GM18499 (cell line): ENCODE data around the gene SNX9.
"Not testable (repeated sequence)": the region's sequence is repeated elsewhere in the genome, so short reads cannot be mapped to it uniquely, and the experiment has no call there.

Source experiments
- ATAC-seq: cut with Tn5 transposase; IDR thresholded peaks from one replicate; pipeline ENCODE4 v1.9.1; 2021; ENCODE audit warnings: moderate number of reproducible peaks; ENCODE audit not compliant: insufficient read depth, unreplicated experiment

Gene SNX9

DNA sequence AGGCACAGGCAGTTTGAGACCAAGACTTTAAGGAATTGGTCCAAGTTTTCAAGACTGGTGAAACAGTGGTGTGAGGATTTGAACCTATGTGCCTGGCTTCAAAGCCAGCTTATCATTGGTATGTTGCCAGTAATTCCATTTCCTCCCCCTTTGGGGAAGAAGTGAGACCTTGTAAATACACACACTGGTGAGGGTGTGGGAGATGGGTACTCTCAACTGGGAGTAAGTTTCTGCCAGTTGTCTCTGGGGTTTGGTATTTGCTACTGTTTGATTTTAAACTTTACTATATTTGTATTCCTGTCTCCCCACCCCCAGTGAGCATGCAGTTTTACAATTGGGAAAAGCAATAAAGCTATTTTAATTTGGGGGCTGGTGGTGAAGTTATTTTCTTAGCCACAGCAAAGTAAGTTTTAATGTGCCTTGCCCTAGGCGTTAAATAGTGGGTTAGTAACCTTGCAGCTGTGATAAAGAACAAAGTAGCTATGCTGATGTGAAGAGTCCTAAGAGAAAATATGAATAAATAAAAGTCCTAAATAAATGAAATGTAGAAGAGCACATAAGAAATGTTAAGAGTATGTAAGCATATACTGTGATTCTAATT is 31.0 kb downstream of the SNX9 start:
- no peak for ATAC-seq

- no peak for ATAC-seq
Measured at GRCh38 chr6:157855325-157855724, 32.3 kb downstream of the SNX9 start.

- not testable (repeated sequence) for ATAC-seq
Measured at GRCh38 chr6:157855804-157856203, 32.8 kb downstream of the SNX9 start.

DNA sequence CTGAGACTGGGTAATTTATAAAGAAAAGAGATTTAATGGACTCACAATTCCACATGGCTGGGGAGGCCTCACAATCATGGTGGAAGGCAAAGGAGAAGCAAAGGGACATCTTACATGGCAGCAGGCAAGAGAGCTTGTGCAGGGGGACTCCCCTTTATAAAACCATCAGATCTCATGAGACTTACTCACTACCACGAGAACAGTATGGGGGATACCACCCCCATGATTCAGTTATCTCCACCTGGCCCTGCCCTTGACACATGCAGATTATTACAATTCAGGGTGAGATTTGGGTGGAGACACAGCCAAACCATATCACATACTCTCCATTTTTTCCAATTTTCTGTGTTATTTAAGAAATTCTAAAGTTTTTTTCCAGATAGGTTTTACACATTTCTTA is 35.6 kb downstream of the SNX9 start:
- not testable (repeated sequence) for ATAC-seq

- ATAC-seq = no peak
Measured at GRCh38 chr6:157859775-157860504, 36.9 kb downstream of the SNX9 start.

DNA sequence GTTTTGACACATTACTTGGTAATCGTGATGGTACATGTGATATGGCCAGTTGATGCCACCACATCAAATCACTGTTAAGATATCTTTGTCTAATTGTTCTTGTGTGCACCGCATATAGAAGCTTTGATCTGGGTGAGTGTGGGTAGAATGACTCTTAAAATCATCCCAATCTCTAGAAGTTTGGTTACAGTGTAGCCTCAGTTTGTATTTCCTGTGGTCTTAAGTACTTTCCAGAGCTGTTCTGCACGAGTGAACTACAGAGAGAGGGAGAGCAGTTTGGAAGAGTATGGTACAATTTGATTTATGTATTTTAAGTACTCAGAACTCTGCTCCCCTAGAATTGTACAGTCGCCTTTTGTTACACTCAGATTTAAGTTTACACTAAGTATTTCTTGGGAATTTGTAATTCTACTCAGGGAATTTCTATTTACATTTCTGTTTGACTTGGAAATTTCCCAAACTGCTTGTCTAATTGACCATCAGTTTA is 37.5 kb downstream of the SNX9 start:
- ATAC-seq = no peak

- no peak for ATAC-seq
Measured at GRCh38 chr6:157861184-157861583, 38.1 kb downstream of the SNX9 start.

DNA sequence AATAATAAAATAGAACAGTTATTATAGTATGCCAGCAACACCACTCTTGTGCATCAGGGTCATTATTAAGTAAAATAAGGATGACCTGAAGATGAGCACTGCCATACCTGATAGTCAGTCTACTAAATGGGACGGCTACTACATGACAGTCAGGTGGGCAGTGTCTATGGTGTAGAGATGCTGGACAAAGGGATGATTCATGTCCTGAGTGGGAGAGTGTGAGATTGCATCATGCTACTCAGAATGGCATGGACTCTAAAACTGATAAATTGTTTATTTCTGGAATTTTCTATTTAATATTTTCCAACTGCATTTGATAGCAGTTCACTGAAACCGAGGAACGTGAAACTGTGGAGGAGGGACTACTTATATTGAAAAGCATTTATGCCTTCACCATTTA is 38.8 kb downstream of the SNX9 start:
- ATAC-seq = no peak

DNA sequence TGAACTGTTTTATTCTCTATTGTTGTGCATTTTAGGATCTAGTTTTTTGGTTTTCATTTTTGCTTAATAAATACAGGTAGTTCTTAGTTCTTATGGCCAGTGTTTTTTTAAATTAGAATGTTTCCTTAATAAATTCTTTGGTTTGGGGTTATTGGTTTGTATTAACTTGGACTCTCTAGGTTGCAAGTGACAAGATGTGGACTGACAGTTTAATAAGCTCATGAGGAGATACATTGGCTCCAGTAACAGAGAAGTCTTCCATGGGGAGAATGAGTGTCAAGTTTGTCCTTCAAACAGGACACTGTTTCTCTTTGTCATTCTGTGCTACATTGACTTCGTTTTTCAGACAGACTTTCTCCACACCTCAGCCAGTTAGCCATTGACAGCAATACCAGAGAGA is 39.7 kb downstream of the SNX9 start:
- no peak for ATAC-seq

GRCh38 chr6:157864185-157864761 is 41.2 kb downstream of the SNX9 start:
- ATAC-seq = no peak

DNA sequence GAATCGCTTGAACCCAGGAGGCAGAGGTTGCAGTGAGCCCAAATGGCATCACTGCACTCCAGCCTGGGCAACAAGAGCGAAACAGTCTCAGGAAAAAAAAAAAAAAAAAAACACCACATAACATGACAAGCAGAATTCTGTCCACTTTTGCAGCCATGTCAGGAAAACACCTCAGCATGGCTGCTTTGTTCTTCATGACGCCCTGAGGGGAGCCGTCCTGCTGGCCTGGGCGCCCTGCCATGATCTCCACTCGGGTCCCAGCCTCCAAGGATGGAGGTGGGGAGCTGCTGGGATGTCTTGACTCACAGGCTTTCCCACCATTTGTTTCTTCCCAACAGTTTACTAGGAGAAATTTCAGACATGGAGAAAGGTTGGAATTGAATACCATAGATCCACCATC is 42.2 kb downstream of the SNX9 start:
- no peak for ATAC-seq

- ATAC-seq = no peak
Measured at GRCh38 chr6:157867155-157867559, 44.1 kb downstream of the SNX9 start.

DNA sequence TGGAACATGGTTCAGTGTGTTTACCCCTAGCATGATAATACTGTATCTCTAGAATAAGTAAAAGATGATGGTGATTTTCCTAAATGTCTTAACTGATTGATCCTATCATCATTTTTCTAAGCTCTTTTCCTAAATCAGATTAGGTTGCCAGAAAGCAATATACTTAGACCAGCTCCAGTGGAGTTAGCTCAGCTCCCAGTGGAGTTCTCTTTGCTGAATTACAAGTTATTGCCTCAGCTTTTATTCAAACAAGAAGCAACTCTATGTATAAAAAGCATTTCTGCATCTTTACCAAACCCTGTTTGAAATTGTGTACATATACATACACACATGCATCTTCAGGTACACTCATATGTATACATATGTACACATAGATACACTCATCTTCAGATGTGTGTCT is 44.9 kb downstream of the SNX9 start:
- no peak for ATAC-seq

GRCh38 chr6:157868835-157869234 is 45.8 kb downstream of the SNX9 start:
- ATAC-seq = no peak

DNA sequence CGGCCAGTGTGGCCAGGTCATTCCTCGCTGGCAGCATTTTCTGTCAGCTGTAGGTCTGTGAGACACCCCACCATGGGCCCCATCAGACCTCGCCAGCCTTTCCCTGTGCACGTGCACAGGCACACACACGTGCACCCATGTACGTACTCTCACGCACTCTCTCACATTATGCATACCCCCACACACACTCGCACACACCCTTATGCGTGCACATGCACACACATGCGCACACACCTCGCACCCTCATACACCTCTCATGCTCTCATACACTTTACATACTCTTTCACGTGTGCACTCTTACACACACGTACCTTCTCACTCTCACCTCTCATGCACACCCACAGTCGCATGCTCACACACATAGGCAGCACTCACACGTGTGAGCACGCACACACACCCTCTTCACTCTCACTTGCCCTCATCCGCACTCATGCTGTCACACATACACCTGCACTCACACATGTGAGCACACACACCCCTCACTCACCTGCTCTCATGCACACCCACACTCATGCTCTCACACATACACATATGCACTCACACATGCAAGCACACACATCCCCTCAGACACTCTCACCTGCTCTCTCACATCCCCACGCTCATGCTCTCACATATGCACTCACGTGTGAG is 46.7 kb downstream of the SNX9 start:
- ATAC-seq = no peak

- no peak for ATAC-seq
Measured at GRCh38 chr6:157873735-157874344, 50.8 kb downstream of the SNX9 start.

DNA sequence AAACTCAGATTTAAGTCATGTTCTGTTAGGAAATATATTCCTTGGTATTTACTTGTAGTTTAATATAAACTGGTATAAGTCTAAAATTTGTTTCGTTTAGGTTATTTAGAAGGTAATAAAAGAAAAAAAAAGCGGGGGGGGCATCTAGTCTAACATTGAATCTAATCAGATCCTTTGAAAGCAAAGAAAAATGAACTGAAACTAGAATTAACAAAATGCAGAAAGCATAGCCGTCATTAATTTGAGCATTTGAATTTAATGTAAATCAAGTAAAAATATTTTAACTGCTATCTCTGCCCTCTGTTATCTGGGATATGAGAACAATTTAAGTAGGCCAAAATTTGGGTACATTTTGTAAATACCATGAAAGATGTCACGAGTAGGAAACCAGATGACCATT is 54.1 kb downstream of the SNX9 start:
- no peak for ATAC-seq

- no peak for ATAC-seq
Measured at GRCh38 chr6:157877573-157878438, 54.8 kb downstream of the SNX9 start.

- ATAC-seq = peak; percentile 89
Measured at GRCh38 chr6:157879034-157879872, 56.2 kb downstream of the SNX9 start.
